HepG2 (cell line): ENCODE data around the gene SLFN14. TPM values are rescaled to one million over a fixed set of nuclear protein-coding genes. Genes with fewer than 3 reads are reported as not detected.

Source experiments
- DMAP1 ChIP-seq: IDR thresholded peaks from 2 replicates; pipeline ENCODE4 v1.6.1; 2016
- ERF ChIP-seq: IDR thresholded peaks from 2 replicates; pipeline ENCODE4 v1.6.1; 2018; ENCODE audit warnings: missing biosample characterization, missing genetic modification reagents
- MBD4 ChIP-seq: IDR thresholded peaks from 2 replicates; pipeline ENCODE4 v1.6.1; 2012; ENCODE audit warnings: low read length, inconsistent platforms, borderline replicate concordance
- NFATC3 ChIP-seq: sonication (generic); formaldehyde crosslinking; IDR thresholded peaks from 2 replicates; pipeline ENCODE4 v1.5.1; 2020; ENCODE audit warnings: mild to moderate bottlenecking, missing genetic modification reagents
- NFKBIZ ChIP-seq: IDR thresholded peaks from 2 replicates; pipeline ENCODE4 v1.6.1; 2018; ENCODE audit warnings: missing genetic modification reagents, missing compliant biosample characterization
- TRAFD1 ChIP-seq: sonication (generic); formaldehyde crosslinking; IDR thresholded peaks from 2 replicates; pipeline ENCODE4 v1.5.1; 2020; ENCODE audit warnings: missing genetic modification reagents, mild to moderate bottlenecking, borderline replicate concordance
- ZEB1 ChIP-seq: IDR thresholded peaks from 2 replicates; pipeline ENCODE4 v1.6.1; 2012; ENCODE audit warnings: mild to moderate bottlenecking, low read depth, inconsistent platforms; ENCODE audit not compliant: insufficient replicate concordance
- ZFP36L2 ChIP-seq: sonication (generic); formaldehyde crosslinking; IDR thresholded peaks from 2 replicates; pipeline ENCODE4 v1.4.0; 2020; ENCODE audit warnings: missing genetic modification reagents
- ZNF142 ChIP-seq: sonication (generic); formaldehyde crosslinking; IDR thresholded peaks from 2 replicates; pipeline ENCODE4 v1.4.0; 2020; ENCODE audit warnings: missing genetic modification reagents
- ZNF564 ChIP-seq: sonication (generic); formaldehyde crosslinking; IDR thresholded peaks from 2 replicates; pipeline ENCODE4 v1.8.1; 2023; ENCODE audit warnings: mild to moderate bottlenecking, missing genetic modification reagents
- ZNF567 ChIP-seq: sonication (generic); formaldehyde crosslinking; IDR thresholded peaks from 2 replicates; pipeline ENCODE4 v1.8.1; 2023; ENCODE audit warnings: mild to moderate bottlenecking, missing genetic modification reagents, borderline replicate concordance
- ZNF589 ChIP-seq: sonication (generic); formaldehyde crosslinking; conservative IDR thresholded peaks from 2 replicates; pipeline ENCODE4 v1.8.0; 2022; ENCODE audit warnings: mild to moderate bottlenecking, moderate library complexity, missing genetic modification reagents
- ZNF629 ChIP-seq: sonication (generic); formaldehyde crosslinking; conservative IDR thresholded peaks from 2 replicates; pipeline ENCODE4 v1.5.0; 2020; ENCODE audit warnings: missing genetic modification reagents
- ZNF749 ChIP-seq: sonication (generic); formaldehyde crosslinking; IDR thresholded peaks from 2 replicates; pipeline ENCODE4 v1.8.0; 2022; ENCODE audit warnings: mild to moderate bottlenecking, missing genetic modification reagents, moderate library complexity, borderline replicate concordance
- ZNF891 ChIP-seq: sonication (generic); formaldehyde crosslinking; IDR thresholded peaks from 2 replicates; pipeline ENCODE4 v1.5.0; 2020; ENCODE audit warnings: mild to moderate bottlenecking, missing genetic modification reagents
- polyA plus RNA-seq, 8 experiments: library from polyadenylated mRNA; depleted of rRNA in 3 of 8; stranded (reverse) in 7 of 8; unstranded in 1 of 8; fragments of >200 nt; fragmentation: Illumina TruSeq in 4 of 8; extraction: Trizol in 4 of 8; gene quantifications; 2 replicates each; pipeline versions ENCODE4 v1.2.1 to v1.2.3, GENCODE V29; 2011 to 2016; ENCODE audit warnings: low read depth in 4 of 8, missing spikeins in 1 of 8, mixed read lengths in 1 of 8; ENCODE audit not compliant: insufficient read depth in 1 of 8
- total RNA-seq, 5 experiments: library from RNA; depleted of rRNA; stranded (reverse); fragments of >200 nt; fragmentation: Illumina TruSeq; extraction: Trizol; gene quantifications; 2 replicates each; pipeline ENCODE4 v1.2.3, GENCODE V29; 2016; ENCODE audit warnings: low read depth in 1 of 5

The SLFN14 gene
- total and polyA plus RNA-seq, 2 of the 13 experiments (the other 11 are each of a cell fraction or from before 2014, with no cell fraction given) = not detected

- TF ChIP-seq ZEB1 = no peak
- TF ChIP-seq ZNF891 (CRISPR knock-in tag) = peak; percentile 93
- TF ChIP-seq TRAFD1 = no peak
- TF ChIP-seq ERF (CRISPR knock-in tag) = peak; percentile 56; the same call in 1 of the 2 replicates
- no peak for TF ChIP-seq NFKBIZ (CRISPR knock-in tag)
- no peak for TF ChIP-seq ZNF564 (CRISPR knock-in tag)
- TF ChIP-seq DMAP1 (CRISPR knock-in tag) = no peak; the same call in 1 of the 2 replicates
- no peak for TF ChIP-seq ZNF589
- TF ChIP-seq ZNF749 (CRISPR knock-in tag) = 0 out of 2 replicates have a peak, but pooled peaks have one; percentile 62
- TF ChIP-seq NFATC3 = no peak
- no peak for TF ChIP-seq ZFP36L2
- TF ChIP-seq MBD4 = no peak
- TF ChIP-seq ZNF142 (CRISPR knock-in tag) = no peak
- no peak for TF ChIP-seq ZNF629 (CRISPR knock-in tag)
- TF ChIP-seq ZNF567 = 0 out of 2 replicates have a peak, but pooled peaks have one; percentile 41
These were observed 26.7 kb upstream of the SLFN14 start, which contains the start of gene AP2B1 (continued) for GRCh38 chr17:35587074-35587961.
